Right cardiac atrium (tissue), 5 donors: ENCODE data around the gene POMC. TPM values are rescaled to one million over a fixed set of nuclear protein-coding genes. Genes with fewer than 3 reads are reported as not detected.
"Not testable (repeated sequence)": the region's sequence is repeated elsewhere in the genome, so short reads cannot be mapped to it uniquely, and the experiment has no call there.

Experiments
- ATAC-seq, 2 donors: fragments of 200-7000 bp; cut with Tn5 transposase; one replicate each; pipeline versions ENCODE4 v1.8.0 to v1.9.1; 2020; ENCODE audit warnings: moderate library complexity in 2 of 2, mild to moderate bottlenecking in 1 of 2
- DNase-seq, 3 donors: peaks; one replicate each; pipeline ENCODE4 v3.0.0-alpha.2; 2020
- H3K27ac ChIP-seq: one replicate; pipeline ENCODE4 v1.5.1; 2013; ENCODE audit warnings: mild to moderate bottlenecking, low read length, control low read depth, moderate library complexity
- H3K27me3 ChIP-seq: one replicate; pipeline ENCODE4 v1.6.1; 2013; ENCODE audit not compliant: control insufficient read depth, insufficient read depth
- H3K4me1 ChIP-seq: one replicate; pipeline ENCODE4 v1.6.1; 2013; ENCODE audit warnings: low read length; ENCODE audit not compliant: control insufficient read depth, insufficient read depth
- H3K4me3 ChIP-seq: one replicate; pipeline ENCODE4 v1.5.1; 2013; ENCODE audit warnings: low read length, control low read depth
- H3K9me3 ChIP-seq: one replicate; pipeline ENCODE4 v1.6.1; 2013; ENCODE audit warnings: low read length; ENCODE audit not compliant: control insufficient read depth
- WGBS: extraction: QIAGEN DNeasy Blood & Tissue Kit; methylation state at CpG from one replicate; pipeline ENCODE4 v1.1.7; 2013; 5-methylcytosine and 5-hydroxymethylcytosine counted together
- intact Hi-C, 4 donors: fragments of 100-400 bp; cut with DNase I; formaldehyde crosslinking; loops; one replicate each; pipeline versions ENCODE4 v1.11.0 to v1.14.0; 2022 to 2023
- polyA plus RNA-seq: library from polyadenylated mRNA; stranded (reverse); fragments of 200-250 nt; gene quantifications from one replicate; pipeline ENCODE4 v1.2.3, GENCODE V29; 2013
- total RNA-seq, 4 donors: library from RNA; stranded (reverse); fragmentation: NEBNext Ultra II Directional; extraction: Animal tissue kit (Norgen Biotek cat#: 25700); gene quantifications; one replicate each; pipeline ENCODE4 v1.2.1, GENCODE V29; 2021
- donor health status: healthy with polysubstance abuse.
- donor health status: DM: no; HTN: yes; CAD: no.
- donor health status: DM: no; HTN: no; CAD: no.
- donor health status: DM: no; HTN: yes; CAD: no; lungs with severe emphysema.
- donor health status: DM: yes; HTN: yes; CAD: no.

POMC gene
- total and polyA plus RNA-seq, 5 donors: 5.0 to 13.2 (median 6.8) TPM

- 56% methylated on average over 9 of the region's 9 CpGs for WGBS
- Histone ChIP-seq H3K27ac (no peak overlapping the region), H3K9me3 (no peaks in the 10 kb centered on the region), H3K4me1 (no peaks in the 10 kb centered on the region), H3K4me3 (peak overlapping the region; percentile 34), H3K27me3 (no peaks in the 10 kb centered on the region)
- intact Hi-C loops: no loop called here
- DNase-seq (no peak), ATAC-seq (no peak)
Measured at GRCh38 chr2:25132299-25132635, 36.1 kb downstream of the POMC start.

- Histone ChIP-seq H3K27ac (no peak overlapping the region), H3K4me1 (no peaks in the 10 kb centered on the region), H3K27me3 (no peaks in the 10 kb centered on the region), H3K4me3 (peak overlapping the region; percentile 34), H3K9me3 (no peaks in the 10 kb centered on the region)
- ATAC-seq: peak; percentile 58 to 66
- WGBS: 16% methylated on average over 53 of the region's 53 CpGs
- intact Hi-C loops: no loop called here
- peak; percentile 46 to 75 (median 74) for DNase-seq
Measured at GRCh38 chr2:25131567-25132298, 36.6 kb downstream of the POMC start.

GRCh38 chr2:25131253-25131566 is 37.2 kb downstream of the POMC start:
- ATAC-seq (no peak), DNase-seq (peak in 1 of 3 donors; percentile 61)
- H3K27me3 ChIP-seq: no peaks in the 10 kb centered on the region
- WGBS: 59% methylated on average over 24 of the region's 24 CpGs
- intact Hi-C loops: no loop called here
- no peak overlapping the region for H3K4me3 ChIP-seq
- no peaks in the 10 kb centered on the region for H3K4me1 ChIP-seq
- no peak overlapping the region for H3K27ac ChIP-seq
- no peaks in the 10 kb centered on the region for H3K9me3 ChIP-seq

GRCh38 chr2:25129901-25130520 is 38.4 kb downstream of the POMC start:
- no peak overlapping the region for H3K27ac ChIP-seq
- 90% methylated on average over 15 of the region's 15 CpGs for WGBS
- no peaks in the 10 kb centered on the region for H3K9me3 ChIP-seq
- ATAC-seq: no peak
- peak in 1 of 3 donors; percentile 35 for DNase-seq
- intact Hi-C loops: loop anchor here (2.0 to 5.0 kb wide), 4 partner anchors 148 to 157 kb away; no protein-coding TSS in a partner anchor
- no peaks in the 10 kb centered on the region for H3K27me3 ChIP-seq
- no peaks in the 10 kb centered on the region for H3K4me1 ChIP-seq
- H3K4me3 ChIP-seq: no peak overlapping the region

- H3K4me1 ChIP-seq: no peaks in the 10 kb centered on the region
- H3K9me3 ChIP-seq: no peaks in the 10 kb centered on the region
- DNase-seq: peak in 1 of 3 donors; percentile 42
- intact Hi-C loops: loop anchor here (2.0 to 5.0 kb wide), 4 partner anchors 145 to 155 kb away; no protein-coding TSS in a partner anchor
- 51% methylated on average over 5 of the region's 5 CpGs for WGBS
- no peaks in the 10 kb centered on the region for H3K27me3 ChIP-seq
- ATAC-seq: no peak
- H3K27ac ChIP-seq: no peak overlapping the region
- no peak overlapping the region for H3K4me3 ChIP-seq
Measured at GRCh38 chr2:25127646-25128045, 40.7 kb downstream of the POMC start.

- ATAC-seq: not testable (repeated sequence)
- intact Hi-C loops: loop anchor here in 2 of 4 donors (5.0 kb wide), 2 partner anchors 145 to 150 kb away; no protein-coding TSS in a partner anchor
- WGBS: 86% methylated on average over 3 of the region's 3 CpGs
Measured at GRCh38 chr2:25127071-25127470, 41.3 kb downstream of the POMC start.

GRCh38 chr2:25125976-25126375 is 42.4 kb downstream of the POMC start:
- DNase-seq (peak in 1 of 3 donors; percentile 44), ATAC-seq (no peak)
- intact Hi-C loops: loop anchor here in 2 of 4 donors (5.0 kb wide), 2 partner anchors 144 to 149 kb away; no protein-coding TSS in a partner anchor
- Histone ChIP-seq H3K27me3 (no peaks in the 10 kb centered on the region), H3K4me1 (no peaks in the 10 kb centered on the region), H3K4me3 (no peak overlapping the region), H3K9me3 (no peaks in the 10 kb centered on the region), H3K27ac (no peak overlapping the region)
- 84% methylated on average over 4 of the region's 4 CpGs for WGBS

More at GRCh38 chr2:25127071-25127470, 41.3 kb downstream of the POMC start:
- not testable (repeated sequence) for H3K27me3 ChIP-seq, H3K9me3 ChIP-seq, DNase-seq, H3K4me3 ChIP-seq, H3K27ac ChIP-seq, H3K4me1 ChIP-seq

- WGBS: 88% methylated on average over 7 of the region's 7 CpGs
- Histone ChIP-seq H3K9me3 (no peaks in the 10 kb centered on the region), H3K4me1 (no peaks in the 10 kb centered on the region), H3K27ac (no peak overlapping the region), H3K4me3 (no peak overlapping the region), H3K27me3 (no peaks in the 10 kb centered on the region)
- ATAC-seq (no peak), DNase-seq (no peak)
- intact Hi-C loops: loop anchor here in 2 of 4 donors (5.0 kb wide), 2 partner anchors 143 to 148 kb away; no protein-coding TSS in a partner anchor
Measured at GRCh38 chr2:25125189-25125588, 43.2 kb downstream of the POMC start.

GRCh38 chr2:25123682-25124081 is 44.7 kb downstream of the POMC start:
- Histone ChIP-seq H3K4me3 (no peak overlapping the region), H3K27ac (no peak overlapping the region), H3K4me1 (no peaks in the 10 kb centered on the region), H3K9me3 (no peaks in the 10 kb centered on the region), H3K27me3 (no peaks in the 10 kb centered on the region)
- intact Hi-C loops: no loop called here
- DNase-seq: peak in 1 of 3 donors; percentile 20
- peak in 1 of 2 donors; percentile 40 for ATAC-seq
- WGBS: 76% methylated on average over 5 of the region's 5 CpGs

GRCh38 chr2:25122367-25122766 is 46.0 kb downstream of the POMC start:
- Histone ChIP-seq H3K4me1 (no peaks in the 10 kb centered on the region), H3K9me3 (no peaks in the 10 kb centered on the region), H3K27ac (no peak overlapping the region), H3K27me3 (no peaks in the 10 kb centered on the region), H3K4me3 (no peak overlapping the region)
- 97% methylated on average over 3 of the region's 3 CpGs for WGBS
- DNase-seq (no peak), ATAC-seq (no peak)
- intact Hi-C loops: no loop called here

- no peaks in the 10 kb centered on the region for H3K9me3 ChIP-seq
- H3K4me3 ChIP-seq: no peak overlapping the region
- ATAC-seq: no peak
- DNase-seq: no peak
- WGBS: 88% methylated on average over 11 of the region's 11 CpGs
- H3K27me3 ChIP-seq: no peaks in the 10 kb centered on the region
- no peaks in the 10 kb centered on the region for H3K4me1 ChIP-seq
- intact Hi-C loops: no loop called here
- H3K27ac ChIP-seq: no peak overlapping the region
Measured at GRCh38 chr2:25119263-25119662, 49.1 kb downstream of the POMC start.
